ENCODE data around the gene DHCR24. TPM values are rescaled to one million over a fixed set of nuclear protein-coding genes. Genes with fewer than 3 reads are reported as not detected.

Gene DHCR24
- total RNA-seq, 1 experiment from 2014 or later, result 337 TPM

DNA sequence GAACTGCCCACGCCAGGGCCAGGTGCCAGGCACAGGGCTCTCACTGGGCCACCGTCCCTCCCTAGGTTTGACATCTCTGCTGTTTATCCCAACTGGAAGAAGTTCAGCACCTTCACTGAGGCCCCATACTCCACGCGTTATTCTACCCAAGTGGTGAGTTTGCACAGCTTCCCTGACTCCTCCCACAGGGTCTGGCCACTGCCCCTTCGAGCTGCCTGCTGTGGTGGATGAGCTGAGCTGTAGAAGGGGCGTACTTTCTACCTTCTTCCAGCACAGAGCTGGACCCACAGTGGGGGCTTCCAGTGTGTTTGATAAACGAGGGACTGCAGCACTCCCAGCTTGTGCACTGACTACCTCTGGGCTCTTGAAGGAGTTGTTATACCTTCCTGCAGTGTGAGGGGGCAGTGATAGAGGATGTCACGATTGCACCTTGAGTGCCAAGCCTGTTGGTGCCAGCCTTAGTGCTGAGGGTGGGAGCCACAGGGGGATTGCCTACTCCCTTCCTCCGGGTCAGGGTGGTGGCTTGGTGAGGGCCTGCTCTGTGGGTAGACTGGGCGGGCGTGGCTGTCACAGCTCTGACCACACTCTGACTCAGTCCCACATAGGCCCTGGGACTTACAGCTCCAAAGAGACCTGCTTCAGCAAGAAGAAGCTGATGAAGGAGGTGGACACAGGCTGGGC, 79.9 kb downstream of the DHCR24 start:
- H3K4me1 Mint-ChIP-seq, result no peaks in the 10 kb centered on the region; the same call in 1 of the 2 replicates
- no peak overlapping the region for H3K4me3 Mint-ChIP-seq
- no peaks in the 10 kb centered on the region for H3K36me3 Mint-ChIP-seq
- 0 out of 2 replicates have a peak, but pooled peaks have one; percentile 6 for ATAC-seq
- DNase-seq (ENCODE audit: low spot score), result no peak
- H3K27ac Mint-ChIP-seq, result no peak overlapping the region
- TF ChIP-seq, protein P1, sequence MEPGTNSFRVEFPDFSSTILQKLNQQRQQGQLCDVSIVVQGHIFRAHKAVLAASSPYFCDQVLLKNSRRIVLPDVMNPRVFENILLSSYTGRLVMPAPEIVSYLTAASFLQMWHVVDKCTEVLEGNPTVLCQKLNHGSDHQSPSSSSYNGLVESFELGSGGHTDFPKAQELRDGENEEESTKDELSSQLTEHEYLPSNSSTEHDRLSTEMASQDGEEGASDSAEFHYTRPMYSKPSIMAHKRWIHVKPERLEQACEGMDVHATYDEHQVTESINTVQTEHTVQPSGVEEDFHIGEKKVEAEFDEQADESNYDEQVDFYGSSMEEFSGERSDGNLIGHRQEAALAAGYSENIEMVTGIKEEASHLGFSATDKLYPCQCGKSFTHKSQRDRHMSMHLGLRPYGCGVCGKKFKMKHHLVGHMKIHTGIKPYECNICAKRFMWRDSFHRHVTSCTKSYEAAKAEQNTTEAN (CRISPR knock-in tag; IDR thresholded peaks at IDR 0.05), result no peak
- no peak for TF ChIP-seq GABPB1 (CRISPR knock-in tag; IDR thresholded peaks at IDR 0.05)
- H3K27me3 Mint-ChIP-seq (ENCODE audit: low read depth), result peaks cover 5% of the 10 kb centered on the region
- POLR2A ChIA-PET, result no interaction called here
- CTCF ChIA-PET, result interaction anchor here (0.7 to 1.7 kb wide), 4 partner anchors 15 to 308 kb away, joined by 3 to 7 read pairs (median 4); no protein-coding TSS in a partner anchor
- H3K9me3 Mint-ChIP-seq, result no peaks in the 10 kb centered on the region

DNA sequence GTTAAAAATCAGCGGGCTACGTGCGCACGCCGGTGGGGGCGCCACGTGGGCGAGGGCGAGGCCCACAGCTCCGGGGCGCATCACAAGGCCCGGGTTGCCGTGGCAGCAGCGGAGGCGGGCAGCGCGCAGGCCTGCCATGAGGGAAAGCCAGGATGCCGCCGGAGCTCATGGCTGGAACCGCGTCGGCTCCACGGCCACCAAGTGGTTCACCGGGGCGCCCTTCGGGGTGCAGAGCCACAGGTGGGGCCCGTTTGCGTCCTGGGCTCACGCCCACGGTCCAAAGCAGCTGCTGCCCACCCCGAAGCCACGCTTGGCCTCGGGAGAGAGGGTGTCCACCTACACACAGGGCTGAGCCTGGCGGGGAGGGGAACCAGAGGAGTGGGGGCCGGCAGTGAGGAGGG, 81.0 kb downstream of the DHCR24 start:
- no peak overlapping the region for H3K4me3 Mint-ChIP-seq
- ChIA-PET CTCF (interaction anchor here (1.0 to 1.7 kb wide), 2 partner anchors 216 to 307 kb away, joined by 3 to 7 read pairs; no protein-coding TSS in a partner anchor), POLR2A (no interaction called here)
- DNase-seq (ENCODE audit: low spot score) (no peak), ATAC-seq (no peak)
- no peaks in the 10 kb centered on the region for H3K9me3 Mint-ChIP-seq
- 0 out of 2 replicates have a peak, but pooled peaks cover 4% of the 10 kb centered on the region for H3K4me1 Mint-ChIP-seq
- no peaks in the 10 kb centered on the region for H3K36me3 Mint-ChIP-seq
- H3K27ac Mint-ChIP-seq, result no peak overlapping the region
- peaks cover 13% of the 10 kb centered on the region for H3K27me3 Mint-ChIP-seq (ENCODE audit: low read depth)
- TF ChIP-seq, protein P2, sequence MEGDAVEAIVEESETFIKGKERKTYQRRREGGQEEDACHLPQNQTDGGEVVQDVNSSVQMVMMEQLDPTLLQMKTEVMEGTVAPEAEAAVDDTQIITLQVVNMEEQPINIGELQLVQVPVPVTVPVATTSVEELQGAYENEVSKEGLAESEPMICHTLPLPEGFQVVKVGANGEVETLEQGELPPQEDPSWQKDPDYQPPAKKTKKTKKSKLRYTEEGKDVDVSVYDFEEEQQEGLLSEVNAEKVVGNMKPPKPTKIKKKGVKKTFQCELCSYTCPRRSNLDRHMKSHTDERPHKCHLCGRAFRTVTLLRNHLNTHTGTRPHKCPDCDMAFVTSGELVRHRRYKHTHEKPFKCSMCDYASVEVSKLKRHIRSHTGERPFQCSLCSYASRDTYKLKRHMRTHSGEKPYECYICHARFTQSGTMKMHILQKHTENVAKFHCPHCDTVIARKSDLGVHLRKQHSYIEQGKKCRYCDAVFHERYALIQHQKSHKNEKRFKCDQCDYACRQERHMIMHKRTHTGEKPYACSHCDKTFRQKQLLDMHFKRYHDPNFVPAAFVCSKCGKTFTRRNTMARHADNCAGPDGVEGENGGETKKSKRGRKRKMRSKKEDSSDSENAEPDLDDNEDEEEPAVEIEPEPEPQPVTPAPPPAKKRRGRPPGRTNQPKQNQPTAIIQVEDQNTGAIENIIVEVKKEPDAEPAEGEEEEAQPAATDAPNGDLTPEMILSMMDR (IDR thresholded peaks at IDR 0.05), result no peak
- TF ChIP-seq GTF2I (CRISPR knock-in tag; conservative IDR thresholded peaks at IDR 0.05) (no peak), E2F4 (CRISPR knock-in tag; IDR thresholded peaks at IDR 0.05; ENCODE audit: borderline replicate concordance, low read depth) (no peak)

DNA sequence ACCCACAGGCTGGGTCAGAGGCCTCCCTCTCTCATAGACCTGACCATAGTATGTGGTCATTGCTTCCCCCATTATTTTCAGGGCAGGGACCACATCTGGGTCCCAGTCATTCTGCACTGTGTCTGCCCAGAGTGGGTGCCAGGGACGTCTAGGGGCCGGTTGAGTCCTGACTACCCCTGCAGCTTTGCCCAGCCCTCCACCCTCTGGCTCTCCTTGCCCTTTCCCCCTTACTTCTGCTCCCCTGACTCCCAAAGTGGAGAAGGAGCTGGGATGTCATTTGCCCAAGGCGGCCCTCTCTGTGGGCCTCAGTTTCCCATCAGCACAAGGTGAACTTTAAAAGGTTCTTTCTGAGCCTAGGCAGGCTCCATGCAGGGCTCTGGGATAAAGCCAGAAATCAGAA, 81.5 kb downstream of the DHCR24 start:
- Mint-ChIP-seq H3K4me1 (0 out of 2 replicates have a peak, but pooled peaks cover 4% of the 10 kb centered on the region), H3K9me3 (no peaks in the 10 kb centered on the region), H3K27me3 (ENCODE audit: low read depth) (peaks cover 13% of the 10 kb centered on the region), H3K36me3 (no peaks in the 10 kb centered on the region), H3K4me3 (no peak overlapping the region), H3K27ac (no peak overlapping the region)
- TF ChIP-seq KAT7 (CRISPR knock-in tag; IDR thresholded peaks at IDR 0.05; ENCODE audit: borderline replicate concordance) (no peak), ZNF219 (CRISPR knock-in tag; IDR thresholded peaks at IDR 0.05; ENCODE audit: borderline replicate concordance) (no peak), FOXP4 (CRISPR knock-in tag; IDR thresholded peaks at IDR 0.05) (no peak), GABPB1 (CRISPR knock-in tag; IDR thresholded peaks at IDR 0.05) (no peak)
- POLR2A ChIA-PET, result no interaction called here
- CTCF ChIA-PET, result interaction anchor here (1.0 kb wide), 1 partner anchor 216 kb away, joined by 3 read pairs; no protein-coding TSS in a partner anchor
- ATAC-seq, result no peak
- no peak for DNase-seq (ENCODE audit: low spot score)

DNA sequence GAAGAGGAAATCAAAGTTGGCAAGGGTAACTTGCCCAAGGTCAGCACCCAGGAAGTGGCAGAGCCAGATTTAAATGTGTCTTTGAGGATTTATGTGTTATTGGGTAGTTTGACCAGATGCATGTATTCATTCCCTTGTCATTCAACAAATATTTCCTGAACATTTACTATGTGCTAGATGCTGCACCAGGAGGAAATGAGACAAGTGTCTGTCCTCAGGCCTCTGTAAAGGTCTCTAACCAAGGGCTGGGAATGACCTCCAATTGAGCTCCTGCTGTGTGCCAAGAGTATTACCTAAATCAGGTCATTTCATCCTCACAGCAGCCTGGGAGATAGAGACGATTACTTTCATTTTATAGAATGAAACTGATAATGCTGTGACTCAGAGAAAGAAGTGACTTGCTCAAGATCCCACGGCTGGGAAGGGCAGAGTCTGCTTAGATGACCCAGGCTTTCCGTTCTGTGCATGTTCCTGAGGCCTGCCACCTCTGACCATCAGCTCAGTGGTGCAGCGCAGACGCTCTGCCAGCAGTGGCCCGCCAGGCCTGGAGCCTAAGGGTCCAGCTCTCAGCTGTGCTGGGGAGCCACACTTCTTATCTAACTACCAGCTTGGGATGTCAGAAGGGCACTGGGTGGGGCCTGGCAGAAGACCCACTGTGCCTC, 82.4 kb downstream of the DHCR24 start:
- CTCF ChIA-PET, result interaction anchor here (2.2 kb wide), 1 partner anchor 12 kb away, joined by 7 read pairs; no protein-coding TSS in a partner anchor
- Mint-ChIP-seq H3K36me3 (no peaks in the 10 kb centered on the region), H3K27ac (no peak overlapping the region), H3K4me3 (no peak overlapping the region), H3K9me3 (no peaks in the 10 kb centered on the region), H3K27me3 (ENCODE audit: low read depth) (peaks cover 13% of the 10 kb centered on the region), H3K4me1 (0 out of 2 replicates have a peak, but pooled peaks cover 6% of the 10 kb centered on the region)
- DNase-seq (ENCODE audit: low spot score) (no peak), ATAC-seq (no peak)
- POLR2A ChIA-PET, result no interaction called here
- TF ChIP-seq ETV6 (CRISPR knock-in tag; IDR thresholded peaks at IDR 0.05) (no peak), FOXP1 (CRISPR knock-in tag; IDR thresholded peaks at IDR 0.05; ENCODE audit: borderline replicate concordance) (no peak), IRF2 (CRISPR knock-in tag; IDR thresholded peaks at IDR 0.05; ENCODE audit: borderline replicate concordance, low read depth) (no peak), MAX (CRISPR knock-in tag; IDR thresholded peaks at IDR 0.05) (no peak), NR1H2 (CRISPR knock-in tag; IDR thresholded peaks at IDR 0.05) (no peak)
- TF ChIP-seq, protein P3, sequence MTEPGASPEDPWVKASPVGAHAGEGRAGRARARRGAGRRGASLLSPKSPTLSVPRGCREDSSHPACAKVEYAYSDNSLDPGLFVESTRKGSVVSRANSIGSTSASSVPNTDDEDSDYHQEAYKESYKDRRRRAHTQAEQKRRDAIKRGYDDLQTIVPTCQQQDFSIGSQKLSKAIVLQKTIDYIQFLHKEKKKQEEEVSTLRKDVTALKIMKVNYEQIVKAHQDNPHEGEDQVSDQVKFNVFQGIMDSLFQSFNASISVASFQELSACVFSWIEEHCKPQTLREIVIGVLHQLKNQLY (CRISPR knock-in tag; IDR thresholded peaks at IDR 0.05), result no peak
- TF ChIP-seq, protein P4, sequence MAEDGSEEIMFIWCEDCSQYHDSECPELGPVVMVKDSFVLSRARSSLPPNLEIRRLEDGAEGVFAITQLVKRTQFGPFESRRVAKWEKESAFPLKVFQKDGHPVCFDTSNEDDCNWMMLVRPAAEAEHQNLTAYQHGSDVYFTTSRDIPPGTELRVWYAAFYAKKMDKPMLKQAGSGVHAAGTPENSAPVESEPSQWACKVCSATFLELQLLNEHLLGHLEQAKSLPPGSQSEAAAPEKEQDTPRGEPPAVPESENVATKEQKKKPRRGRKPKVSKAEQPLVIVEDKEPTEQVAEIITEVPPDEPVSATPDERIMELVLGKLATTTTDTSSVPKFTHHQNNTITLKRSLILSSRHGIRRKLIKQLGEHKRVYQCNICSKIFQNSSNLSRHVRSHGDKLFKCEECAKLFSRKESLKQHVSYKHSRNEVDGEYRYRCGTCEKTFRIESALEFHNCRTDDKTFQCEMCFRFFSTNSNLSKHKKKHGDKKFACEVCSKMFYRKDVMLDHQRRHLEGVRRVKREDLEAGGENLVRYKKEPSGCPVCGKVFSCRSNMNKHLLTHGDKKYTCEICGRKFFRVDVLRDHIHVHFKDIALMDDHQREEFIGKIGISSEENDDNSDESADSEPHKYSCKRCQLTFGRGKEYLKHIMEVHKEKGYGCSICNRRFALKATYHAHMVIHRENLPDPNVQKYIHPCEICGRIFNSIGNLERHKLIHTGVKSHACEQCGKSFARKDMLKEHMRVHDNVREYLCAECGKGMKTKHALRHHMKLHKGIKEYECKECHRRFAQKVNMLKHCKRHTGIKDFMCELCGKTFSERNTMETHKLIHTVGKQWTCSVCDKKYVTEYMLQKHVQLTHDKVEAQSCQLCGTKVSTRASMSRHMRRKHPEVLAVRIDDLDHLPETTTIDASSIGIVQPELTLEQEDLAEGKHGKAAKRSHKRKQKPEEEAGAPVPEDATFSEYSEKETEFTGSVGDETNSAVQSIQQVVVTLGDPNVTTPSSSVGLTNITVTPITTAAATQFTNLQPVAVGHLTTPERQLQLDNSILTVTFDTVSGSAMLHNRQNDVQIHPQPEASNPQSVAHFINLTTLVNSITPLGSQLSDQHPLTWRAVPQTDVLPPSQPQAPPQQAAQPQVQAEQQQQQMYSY (CRISPR knock-in tag; IDR thresholded peaks at IDR 0.05), result no peak
